ENCODE measurements around the gene PLSCR1. TPM values are rescaled to one million over a fixed set of nuclear protein-coding genes. Genes with fewer than 3 reads are reported as not detected.
A peak's percentile ranks its signal among the peaks of the same experiment; 100 is the strongest.

The PLSCR1 gene
- total and polyA plus RNA-seq, 9 of the 15 experiments (the other 6 are each of a cell fraction or from before 2014, with no cell fraction given), result 40.6 to 122 (median 69.1) TPM

GRCh38 chr3:146554151-146554760, 9.8 kb upstream of the PLSCR1 start (continued):
- no peak for TF ChIP-seq PATZ1 (CRISPR knock-in tag; IDR thresholded peaks at IDR 0.05; ENCODE audit: borderline replicate concordance)
- TF ChIP-seq RBM22 (IDR thresholded peaks at IDR 0.05; ENCODE audit: low read depth, low read length, poor library complexity, severe bottlenecking), result no peak
- peak; percentile 46; the same call in 1 of the 2 replicates for TF ChIP-seq RBFOX2 (IDR thresholded peaks at IDR 0.05; ENCODE audit: low read depth, low read length)
- no peak for TF ChIP-seq XRCC3 (IDR thresholded peaks at IDR 0.05)
- TF ChIP-seq ETS2 (tag; IDR thresholded peaks at IDR 0.05; ENCODE audit: borderline replicate concordance, poor library complexity, severe bottlenecking), result no peak
- TF ChIP-seq OTX1 (CRISPR knock-in tag; IDR thresholded peaks at IDR 0.05), result no peak
- TF ChIP-seq CAMTA2 (CRISPR knock-in tag; conservative IDR thresholded peaks at IDR 0.05), result no peak
- TF ChIP-seq ZBTB12 (CRISPR knock-in tag; IDR thresholded peaks at IDR 0.05), result no peak
- no peak for TF ChIP-seq ZNF224 (CRISPR knock-in tag; IDR thresholded peaks at IDR 0.05)
- no peak for TF ChIP-seq KLF13 (tag; IDR thresholded peaks at IDR 0.05; ENCODE audit: borderline replicate concordance, low read depth)
- TF ChIP-seq ZNF609 (CRISPR knock-in tag; IDR thresholded peaks at IDR 0.05; ENCODE audit: borderline replicate concordance), result no peak
- TF ChIP-seq ETS1 (conservative IDR thresholded peaks at IDR 0.05; ENCODE audit: control insufficient read depth, low read depth, low read length), result no peak
- TF ChIP-seq TEAD2 (tag; IDR thresholded peaks at IDR 0.05), result no peak
- TF ChIP-seq KDM2B (CRISPR knock-in tag; IDR thresholded peaks at IDR 0.05), result no peak
- peak; percentile 64; the same call in 1 of the 2 replicates for TF ChIP-seq HDAC2 (IDR thresholded peaks at IDR 0.05)
- no peak for TF ChIP-seq ZFP30 (CRISPR knock-in tag; IDR thresholded peaks at IDR 0.05; ENCODE audit: borderline replicate concordance)
- TF ChIP-seq VEZF1 (CRISPR knock-in tag; IDR thresholded peaks at IDR 0.05), result no peak

Measured in K562 (cell line).